Activated T-cell treated with anti-CD3 and anti-CD28 coated beads, Interleukin-2, amount 50 U/mL, for 24 hours (primary cell): ENCODE results near the gene TMEM272.
A peak's percentile ranks its signal among the peaks of the same experiment; 100 is the strongest.

Experiments
- DNase-seq: peaks from one replicate; pipeline ENCODE4 v3.0.0-alpha.2; 2020
- H3K27ac Mint-ChIP-seq: 2 replicates; pipeline ENCODE4 v1.8.0; 2020; ENCODE audit warnings: mild to moderate bottlenecking, mixed read lengths
- H3K27me3 Mint-ChIP-seq: 2 replicates; pipeline ENCODE4 v1.8.0; 2020; ENCODE audit warnings: mixed read lengths
- H3K36me3 Mint-ChIP-seq: 2 replicates; pipeline ENCODE4 v1.8.0; 2020; ENCODE audit warnings: low read depth, mixed read lengths
- H3K4me1 Mint-ChIP-seq: 2 replicates; pipeline ENCODE4 v1.8.0; 2020; ENCODE audit warnings: low read depth, mixed read lengths
- H3K4me3 Mint-ChIP-seq: 2 replicates; pipeline ENCODE4 v1.8.0; 2020; ENCODE audit warnings: mild to moderate bottlenecking, moderate library complexity, mixed read lengths
- H3K9me3 Mint-ChIP-seq: 2 replicates; pipeline ENCODE4 v1.8.0; 2020; ENCODE audit warnings: mixed read lengths

The TMEM272 gene

GRCh38 chr13:51811920-51812451, 33.0 kb downstream of the TMEM272 start:
- peak; percentile 37 for DNase-seq
- Mint-ChIP-seq H3K4me3 (no peak overlapping the region), H3K36me3 (peaks cover 12% of the 10 kb centered on the region), H3K4me1 (peaks cover 61% of the 10 kb centered on the region), H3K27me3 (no peaks in the 10 kb centered on the region), H3K9me3 (no peaks in the 10 kb centered on the region), H3K27ac (peak overlapping the region; percentile 84)

GRCh38 chr13:51811046-51811445, 33.9 kb downstream of the TMEM272 start:
- Mint-ChIP-seq H3K27ac (peak overlapping the region; percentile 84), H3K4me1 (peaks cover 60% of the 10 kb centered on the region), H3K4me3 (no peak overlapping the region), H3K36me3 (peaks cover 12% of the 10 kb centered on the region), H3K9me3 (no peaks in the 10 kb centered on the region), H3K27me3 (no peaks in the 10 kb centered on the region)
- DNase-seq: peak; percentile 21

GRCh38 chr13:51808811-51809210, 36.2 kb downstream of the TMEM272 start:
- H3K4me1 Mint-ChIP-seq: peaks cover 56% of the 10 kb centered on the region

GRCh38 chr13:51807041-51807440, 37.9 kb downstream of the TMEM272 start:
- H3K4me3 Mint-ChIP-seq: no peak overlapping the region
- H3K27me3 Mint-ChIP-seq: no peaks in the 10 kb centered on the region
- DNase-seq: peak; percentile 23
- peaks cover 54% of the 10 kb centered on the region for H3K4me1 Mint-ChIP-seq
- H3K36me3 Mint-ChIP-seq: peaks cover 24% of the 10 kb centered on the region
- H3K27ac Mint-ChIP-seq: no peak overlapping the region
- H3K9me3 Mint-ChIP-seq: no peaks in the 10 kb centered on the region

More at GRCh38 chr13:51808811-51809210, 36.2 kb downstream of the TMEM272 start:
- no peaks in the 10 kb centered on the region for H3K9me3 Mint-ChIP-seq
- H3K4me3 Mint-ChIP-seq: no peak overlapping the region
- H3K36me3 Mint-ChIP-seq: peaks cover 22% of the 10 kb centered on the region
- no peak for DNase-seq
- H3K27ac Mint-ChIP-seq: peak overlapping the region; percentile 15
- H3K27me3 Mint-ChIP-seq: no peaks in the 10 kb centered on the region

- no peaks in the 10 kb centered on the region for H3K9me3 Mint-ChIP-seq
- no peaks in the 10 kb centered on the region for H3K27me3 Mint-ChIP-seq
- H3K27ac Mint-ChIP-seq: peak overlapping the region; percentile 22
- peaks cover 54% of the 10 kb centered on the region for H3K4me1 Mint-ChIP-seq
- peaks cover 24% of the 10 kb centered on the region for H3K36me3 Mint-ChIP-seq
- no peak overlapping the region for H3K4me3 Mint-ChIP-seq
- peak; percentile 24 for DNase-seq
These were observed 38.4 kb downstream of the TMEM272 start for GRCh38 chr13:51806566-51806965.

- Mint-ChIP-seq H3K36me3 (peaks cover 24% of the 10 kb centered on the region), H3K4me3 (no peak overlapping the region), H3K9me3 (no peaks in the 10 kb centered on the region), H3K4me1 (peaks cover 57% of the 10 kb centered on the region), H3K27ac (peak overlapping the region; percentile 96), H3K27me3 (no peaks in the 10 kb centered on the region)
- peak; percentile 22 for DNase-seq
These were observed 39.1 kb downstream of the TMEM272 start for GRCh38 chr13:51805925-51806324.

- H3K4me3 Mint-ChIP-seq: peak overlapping the region; percentile 85
- DNase-seq: no peak
- H3K4me1 Mint-ChIP-seq: peaks cover 62% of the 10 kb centered on the region
- H3K27me3 Mint-ChIP-seq: no peaks in the 10 kb centered on the region
- peak overlapping the region; percentile 96 for H3K27ac Mint-ChIP-seq
- H3K9me3 Mint-ChIP-seq: no peaks in the 10 kb centered on the region
- peaks cover 24% of the 10 kb centered on the region for H3K36me3 Mint-ChIP-seq
These were observed 39.7 kb downstream of the TMEM272 start for GRCh38 chr13:51805313-51805712.

- H3K4me3 Mint-ChIP-seq: peak overlapping the region; percentile 85
- H3K27ac Mint-ChIP-seq: peak overlapping the region; percentile 96
- H3K36me3 Mint-ChIP-seq: peaks cover 21% of the 10 kb centered on the region
- H3K27me3 Mint-ChIP-seq: no peaks in the 10 kb centered on the region
- peak; percentile 69 for DNase-seq
- peaks cover 64% of the 10 kb centered on the region for H3K4me1 Mint-ChIP-seq
- H3K9me3 Mint-ChIP-seq: no peaks in the 10 kb centered on the region
These were observed 40.4 kb downstream of the TMEM272 start for GRCh38 chr13:51804295-51805172.

- Mint-ChIP-seq H3K27ac (peak within 1 kb of the TSS; percentile 100), H3K4me3 (peak within 1 kb of the TSS; percentile 85), H3K36me3 (peaks cover 13% of the 10 kb centered on the region), H3K27me3 (no peaks in the 10 kb centered on the region), H3K9me3 (no peaks in the 10 kb centered on the region), H3K4me1 (peaks cover 64% of the 10 kb centered on the region)
- peak; percentile 89 for DNase-seq
These were observed 41.3 kb downstream of the TMEM272 start, which contains the start of gene DHRS12 for GRCh38 chr13:51803422-51804294. Gene DHRS12, minus strand, starts transcription at chr13:51804163. Its CDS starts 4,504 bp downstream, at chr13:51799659.

GRCh38 chr13:51802631-51803418, 42.2 kb downstream of the TMEM272 start:
- Mint-ChIP-seq H3K27me3 (no peaks in the 10 kb centered on the region), H3K9me3 (no peaks in the 10 kb centered on the region), H3K4me3 (peak overlapping the region; percentile 85), H3K27ac (peak overlapping the region; percentile 100), H3K4me1 (peaks cover 66% of the 10 kb centered on the region), H3K36me3 (peaks cover 12% of the 10 kb centered on the region)
- DNase-seq: no peak

GRCh38 chr13:51801631-51802099, 43.3 kb downstream of the TMEM272 start:
- H3K27me3 Mint-ChIP-seq: no peaks in the 10 kb centered on the region
- H3K36me3 Mint-ChIP-seq: peaks cover 12% of the 10 kb centered on the region
- peak overlapping the region; percentile 100 for H3K27ac Mint-ChIP-seq
- no peaks in the 10 kb centered on the region for H3K9me3 Mint-ChIP-seq
- no peak for DNase-seq
- peak overlapping the region; percentile 85 for H3K4me3 Mint-ChIP-seq
- H3K4me1 Mint-ChIP-seq: peaks cover 65% of the 10 kb centered on the region

GRCh38 chr13:51800486-51800885, 44.5 kb downstream of the TMEM272 start:
- H3K36me3 Mint-ChIP-seq: peaks cover 12% of the 10 kb centered on the region
- H3K4me1 Mint-ChIP-seq: peaks cover 54% of the 10 kb centered on the region
- H3K4me3 Mint-ChIP-seq: no peak overlapping the region
- H3K27ac Mint-ChIP-seq: peak overlapping the region; percentile 29
- H3K27me3 Mint-ChIP-seq: no peaks in the 10 kb centered on the region
- no peaks in the 10 kb centered on the region for H3K9me3 Mint-ChIP-seq
- DNase-seq: peak; percentile 23

- Mint-ChIP-seq H3K4me3 (no peak overlapping the region), H3K27ac (no peak overlapping the region), H3K4me1 (peaks cover 44% of the 10 kb centered on the region), H3K36me3 (peaks cover 3% of the 10 kb centered on the region), H3K27me3 (no peaks in the 10 kb centered on the region), H3K9me3 (no peaks in the 10 kb centered on the region)
- peak; percentile 27 for DNase-seq
These were observed 45.7 kb downstream of the TMEM272 start for GRCh38 chr13:51799261-51799660.
